HG03280 (cell line): Measurements from ENCODE around the gene GLB1L.

Experiments used
- ATAC-seq: cut with Tn5 transposase; IDR thresholded peaks from one replicate; pipeline ENCODE4 v1.9.1; 2021; ENCODE audit warnings: mild to moderate bottlenecking, moderate library complexity; ENCODE audit not compliant: unreplicated experiment

Gene GLB1L

DNA sequence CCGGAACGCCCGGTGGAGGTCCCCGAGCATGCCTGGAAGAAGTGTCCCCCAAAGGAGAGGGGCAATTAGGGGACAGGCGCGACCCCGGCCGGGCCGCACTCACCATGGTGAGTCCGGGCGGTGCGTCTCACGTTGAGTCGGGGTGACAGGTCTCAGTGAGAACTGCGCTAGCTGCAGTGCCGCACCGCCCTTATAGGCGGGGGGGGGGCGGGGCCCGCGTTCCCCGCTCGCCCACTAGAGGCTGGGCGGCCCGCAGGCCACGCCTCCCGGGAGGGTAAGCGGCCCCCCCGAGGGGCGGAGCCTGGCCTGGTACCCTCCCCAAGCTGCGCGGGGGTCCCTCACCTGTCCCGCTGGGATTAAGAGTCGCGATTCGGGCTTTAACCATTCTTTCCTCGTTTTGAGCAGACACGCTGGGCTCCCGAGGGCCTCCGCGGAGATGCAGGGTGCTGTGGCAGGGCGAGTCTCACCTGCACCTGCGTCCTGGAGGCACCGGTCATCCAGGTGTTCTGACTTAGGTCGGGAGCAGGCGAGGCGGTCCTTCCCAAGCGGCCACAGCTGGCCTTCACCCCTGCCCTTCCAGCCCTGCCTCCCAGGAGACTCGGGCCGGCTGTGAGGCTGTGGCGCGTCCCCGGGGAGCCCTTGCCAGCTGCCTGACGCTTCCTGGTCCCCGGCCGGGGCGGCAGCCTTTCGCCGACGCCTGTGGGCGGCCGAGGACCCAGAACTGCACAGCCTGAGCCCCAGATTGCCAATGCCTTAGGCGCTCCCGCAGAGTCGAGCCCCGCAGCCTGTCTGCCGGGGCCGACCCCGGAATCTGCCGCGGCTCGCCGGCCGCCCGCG is 8.7 kb upstream of the GLB1L start, which contains the start of gene TUBA4A:
Gene TUBA4A, minus strand, starts transcription at position 166 of the 837 bp plus-strand sequence. Its CDS starts 60 bp downstream, at position 106.
- peak; percentile 71 for ATAC-seq

- peak; percentile 24 for ATAC-seq
Measured at GRCh38 chr2:219252900-219253752, 7.9 kb upstream of the GLB1L start, which contains the start of gene TUBA4B. TUBA4B (plus strand) TSS chr2:219253243; CDS start chr2:219253408, 165 bp downstream.

DNA sequence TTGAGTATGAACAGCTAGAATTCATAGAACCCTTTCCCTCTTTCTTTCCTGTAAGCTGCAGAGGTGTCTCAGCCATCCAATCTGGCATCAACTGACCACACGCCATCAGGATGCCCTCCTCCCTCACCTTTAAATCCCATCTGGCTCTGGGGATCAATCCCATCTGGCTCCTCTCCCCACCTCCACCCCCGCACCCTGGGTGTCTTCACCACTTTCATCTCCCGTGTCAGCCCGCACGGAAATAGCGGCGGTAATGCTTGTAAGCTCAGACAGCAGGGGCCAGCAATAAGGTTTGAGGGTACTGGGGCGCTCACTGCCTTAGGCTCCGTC is 7.3 kb upstream of the GLB1L start:
- ATAC-seq, result no peak

- ATAC-seq, result no peak
Measured at GRCh38 chr2:219252084-219252483, 6.8 kb upstream of the GLB1L start.

DNA sequence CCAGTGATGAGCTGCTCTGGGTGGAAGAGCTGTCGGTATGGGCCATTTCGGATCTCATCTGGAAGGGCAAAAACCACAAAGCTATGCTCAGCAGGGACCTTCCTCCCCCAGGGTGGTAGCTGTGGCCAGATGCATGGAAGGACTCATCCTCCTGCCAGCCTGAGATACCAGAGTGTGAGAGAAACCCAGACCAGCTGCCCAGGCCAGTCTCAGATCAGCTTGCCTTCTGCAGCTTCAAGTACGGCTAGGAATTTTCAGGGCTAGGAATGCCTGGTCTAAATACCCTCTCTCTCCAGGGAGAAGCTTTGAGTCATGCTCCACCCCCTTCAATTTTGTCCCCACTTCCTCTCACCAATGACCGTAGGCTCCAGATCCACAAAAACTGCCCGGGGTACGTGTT is 6.4 kb upstream of the GLB1L start:
- no peak for ATAC-seq

DNA sequence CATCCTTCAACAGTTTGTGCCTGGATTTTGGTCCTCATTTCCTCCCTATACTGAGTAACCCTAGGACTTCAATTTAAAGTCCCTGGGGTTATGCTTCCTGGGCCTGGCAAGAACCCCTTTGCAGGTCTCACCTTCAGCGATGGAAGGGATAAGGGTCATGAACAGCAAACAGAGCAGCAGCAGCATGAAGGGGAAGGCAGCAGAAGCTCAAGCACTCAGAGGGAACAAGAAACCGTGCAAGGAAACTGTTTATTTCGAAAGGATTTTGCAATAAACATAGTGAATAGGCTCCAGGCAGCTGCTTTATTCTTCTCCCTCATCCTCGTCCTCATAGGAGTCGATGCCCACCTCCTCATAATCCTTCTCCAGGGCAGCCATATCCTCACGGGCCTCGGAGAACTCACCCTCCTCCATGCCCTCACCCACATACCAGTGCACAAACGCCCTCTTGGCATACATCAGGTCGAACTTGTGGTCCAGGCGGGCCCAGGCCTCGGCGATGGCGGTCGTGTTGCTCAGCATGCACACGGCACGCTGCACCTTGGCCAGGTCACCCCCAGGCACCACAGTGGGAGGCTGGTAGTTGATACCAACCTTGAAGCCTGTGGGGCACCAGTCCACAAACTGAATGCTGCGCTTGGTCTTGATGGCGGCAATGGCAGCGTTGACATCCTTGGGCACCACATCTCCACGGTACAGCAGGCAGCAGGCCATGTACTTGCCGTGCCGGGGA is 5.0 kb upstream of the GLB1L start:
- no peak for ATAC-seq

GRCh38 chr2:219249203-219249980 is 4.1 kb upstream of the GLB1L start:
- no peak for ATAC-seq

- ATAC-seq, result no peak
Measured at GRCh38 chr2:219248845-219249202, 3.6 kb upstream of the GLB1L start.

- ATAC-seq, result no peak
Measured at GRCh38 chr2:219247678-219248642, 2.7 kb upstream of the GLB1L start.

DNA sequence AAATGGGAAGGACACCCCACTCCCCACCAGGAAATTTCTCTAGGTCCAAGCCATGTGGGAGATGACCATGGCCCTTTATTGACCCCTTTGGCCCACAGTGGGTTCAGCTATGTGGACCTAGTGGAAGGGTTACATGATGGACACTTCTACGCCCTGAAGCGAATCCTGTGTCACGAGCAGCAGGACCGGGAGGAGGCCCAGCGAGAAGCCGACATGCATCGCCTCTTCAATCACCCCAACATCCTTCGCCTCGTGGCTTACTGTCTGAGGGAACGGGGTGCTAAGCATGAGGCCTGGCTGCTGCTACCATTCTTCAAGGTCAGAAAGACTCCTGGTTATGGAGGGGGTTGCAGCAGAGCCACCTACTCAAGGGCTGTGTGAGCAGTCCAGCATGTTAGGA is 1.3 kb upstream of the GLB1L start:
- ATAC-seq, result no peak

DNA sequence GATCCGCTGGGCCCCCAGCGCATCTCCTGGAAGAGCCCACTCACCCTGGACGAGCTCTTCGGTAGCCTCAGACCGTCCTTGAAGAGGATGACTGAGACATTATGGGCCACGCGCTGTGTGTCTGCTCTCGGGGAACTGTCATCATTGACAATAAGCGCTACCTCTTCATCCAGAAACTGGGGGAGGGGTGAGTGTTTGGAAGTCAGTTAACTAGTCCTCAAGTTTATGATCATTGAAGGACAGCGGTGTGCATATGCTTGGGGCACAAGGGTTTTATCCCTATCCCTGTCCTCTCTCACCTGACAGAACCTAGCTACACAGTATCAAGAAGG is 621 bp upstream of the GLB1L start:
- no peak for ATAC-seq

DNA sequence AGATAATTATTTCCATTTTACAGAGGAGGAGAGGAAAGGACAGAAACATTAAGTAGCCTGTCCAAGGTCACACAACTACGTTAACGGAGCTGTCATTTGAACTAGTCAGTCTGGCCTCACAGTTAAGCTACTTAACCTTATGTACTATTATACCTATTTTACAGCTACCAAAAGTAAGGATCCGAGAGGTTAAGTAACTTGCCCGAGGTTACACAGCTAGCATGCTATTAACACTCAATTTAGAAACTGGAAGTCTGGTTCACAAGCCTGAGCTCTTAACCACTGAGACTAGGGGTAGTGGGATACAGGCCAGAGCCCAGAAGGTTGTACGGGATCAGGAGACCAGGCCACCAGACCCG is 476 bp downstream of the GLB1L start:
- no peak for ATAC-seq

DNA sequence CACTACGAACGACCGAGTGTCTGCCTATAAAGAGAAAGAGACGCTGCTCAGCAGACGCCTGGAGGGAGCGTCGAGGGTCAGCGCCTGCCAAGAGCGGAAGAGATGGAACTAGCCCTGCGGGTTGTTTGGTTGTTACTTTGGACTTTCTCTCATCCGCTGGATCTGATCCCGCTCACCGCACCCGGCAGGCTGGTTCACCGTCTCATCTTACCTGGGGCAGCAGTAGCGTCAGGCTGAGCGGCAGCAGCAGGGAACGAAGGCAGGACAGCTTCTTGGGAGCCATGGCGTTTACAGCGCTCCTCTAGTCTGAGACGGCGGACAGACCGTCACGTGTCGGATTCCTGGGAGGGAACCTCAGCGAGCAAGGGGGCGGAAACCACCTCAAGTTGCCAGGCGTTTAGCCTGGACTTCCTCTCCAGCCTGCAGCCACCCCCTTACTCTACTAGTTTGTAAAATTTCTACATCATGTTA is 1.9 kb downstream of the GLB1L start:
- no peak for ATAC-seq

GRCh38 chr2:219234331-219234730 is 10.9 kb downstream of the GLB1L start:
- ATAC-seq, result no peak

- ATAC-seq, result no peak
Measured at GRCh38 chr2:219230059-219230540, 15.1 kb downstream of the GLB1L start.

DNA sequence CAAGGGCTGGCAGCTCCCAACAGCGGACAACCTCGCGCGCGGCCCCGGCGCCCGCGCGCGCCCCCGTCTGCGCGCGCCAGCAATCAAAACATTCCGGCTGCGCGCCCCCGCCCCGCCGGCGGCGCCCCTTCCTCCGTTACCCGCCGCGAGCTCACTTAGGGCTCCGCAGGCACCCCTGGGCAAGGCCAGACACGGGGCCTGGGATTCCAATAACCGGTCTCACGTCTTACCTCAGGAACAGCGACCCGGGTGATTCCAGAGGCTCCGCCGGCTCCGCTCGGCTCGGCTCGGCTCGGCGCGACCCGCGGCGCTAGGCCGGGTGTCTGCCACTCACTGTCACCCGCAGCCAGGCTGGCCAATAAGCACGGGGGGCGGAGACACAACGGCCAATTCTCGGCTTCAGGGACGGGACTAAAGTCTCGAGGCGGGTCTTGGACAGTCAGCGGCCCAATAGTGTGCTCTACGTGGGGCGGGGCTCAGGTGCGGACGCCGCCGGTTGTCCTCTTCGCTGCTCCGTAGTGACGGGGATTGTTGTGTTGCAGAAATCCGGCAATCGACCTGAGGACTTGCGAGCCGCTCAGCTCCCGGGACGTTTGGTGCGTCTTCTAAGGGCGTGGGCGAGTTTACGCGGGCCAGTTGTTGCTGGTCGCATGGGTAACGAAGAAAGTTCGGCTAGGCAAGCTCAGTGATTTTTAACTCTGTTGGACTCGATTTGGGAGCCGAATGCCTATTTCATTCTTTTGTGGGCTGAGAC is 15.8 kb downstream of the GLB1L start, which contains the start of the genes ANKZF1 and ATG9A:
Gene ANKZF1, plus strand, starts transcription at position 502 of the 754 bp plus-strand sequence. CDS start 452 bp downstream, outside the sequence.
Gene ATG9A, minus strand, starts transcription at position 332 of the 754 bp plus-strand sequence. CDS start 1,612 bp downstream, outside the sequence.
- ATAC-seq, result peak; percentile 96

DNA sequence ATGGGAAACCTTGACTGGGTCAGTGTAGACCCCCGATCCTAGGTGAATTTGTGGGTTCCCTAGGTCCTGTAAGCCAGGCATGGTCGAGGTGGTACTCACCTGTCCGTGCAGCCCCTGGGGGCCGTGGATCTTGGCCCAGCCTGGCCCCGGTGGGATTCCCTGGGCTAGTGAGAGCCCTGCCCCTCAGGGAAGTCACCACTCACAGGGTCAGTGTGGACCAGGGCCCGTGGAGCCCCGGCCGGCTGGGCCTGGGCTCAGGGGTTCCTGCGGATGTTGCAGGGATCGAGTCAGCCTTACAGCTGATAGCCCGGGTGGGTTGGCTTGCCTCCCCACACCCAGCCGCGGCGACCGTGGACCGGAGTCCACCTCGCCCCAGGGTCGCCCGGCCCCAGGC is 16.3 kb downstream of the GLB1L start:
- no peak for ATAC-seq
